H1 (cell line): Measurements from ENCODE around the gene PRR33. TPM values are rescaled to one million over a fixed set of nuclear protein-coding genes. Genes with fewer than 3 reads are reported as not detected.

Experiments used
- CTCF ChIA-PET: fragments of 300-600 bp; sonication (Branson Sonifier 250); formaldehyde crosslinking; loops from one replicate; lab custom pipeline; 2021; ENCODE audit not compliant: partially characterized antibody; lab: Charles Lee
- POLR2A ChIA-PET: fragments of 300-600 bp; sonication (Branson Sonifier 250); formaldehyde crosslinking; loops from one replicate; lab custom pipeline; 2021; ENCODE audit warnings: inconsistent platforms; ENCODE audit not compliant: partially characterized antibody; lab: Charles Lee
- DNase-seq, 2 experiments: peaks; one replicate each; pipeline versions ENCODE4 v3.0.0 to v3.0.0-alpha.2; 2010 to 2022; ENCODE audit warnings: low spot score in 2 of 2, low read depth in 1 of 2, mixed read lengths in 1 of 2
- FAIRE-seq: peaks from 2 replicates; lab custom pipeline; 2011; peaks lifted over from hg19 to GRCh38; lab: Jason Lieb, UNC
- H2AFZ ChIP-seq: 2 replicates; pipeline ENCODE4 v1.8.1; 2012; ENCODE audit warnings: low read length, inconsistent platforms
- H2AK5ac ChIP-seq: 2 replicates; pipeline ENCODE4 v1.6.1; 2013; ENCODE audit warnings: low read depth, low read length
- H2BK120ac ChIP-seq: replicated peaks from 2 replicates; pipeline ENCODE3; 2013; ENCODE audit warnings: low read depth, low read length, inconsistent platforms
- H2BK12ac ChIP-seq: 2 replicates; pipeline ENCODE4 v1.6.1; 2013; ENCODE audit warnings: low read depth, low read length
- H2BK15ac ChIP-seq: 2 replicates; pipeline ENCODE4 v1.6.1; 2013; ENCODE audit warnings: low read length
- H2BK20ac ChIP-seq: 2 replicates; pipeline ENCODE4 v1.6.1; 2013; ENCODE audit warnings: low read length
- H2BK5ac ChIP-seq: 2 replicates; pipeline ENCODE4 v1.6.1; 2013; ENCODE audit warnings: low read depth, low read length
- H3K14ac ChIP-seq: 2 replicates; pipeline ENCODE4 v1.6.1; 2013; ENCODE audit warnings: inconsistent platforms; ENCODE audit not compliant: insufficient read length
- H3K18ac ChIP-seq: 2 replicates; pipeline ENCODE4 v1.6.1; 2013; ENCODE audit warnings: low read length; ENCODE audit errors: extremely low read depth
- H3K23ac ChIP-seq: 2 replicates; pipeline ENCODE4 v1.6.1; 2013; ENCODE audit warnings: inconsistent platforms; ENCODE audit not compliant: insufficient read length
- H3K23me2 ChIP-seq: 2 replicates; pipeline ENCODE4 v1.6.1; 2013; ENCODE audit warnings: low read depth, low read length
- H3K27ac ChIP-seq: 2 replicates; pipeline ENCODE4 v1.6.1; 2011; ENCODE audit warnings: low read depth, low read length, inconsistent platforms
- H3K27me3 ChIP-seq, 4 experiments: replicated peaks in 1 of 4; 1 replicate in 1 of 4; 2 replicates in 3 of 4; pipeline versions ENCODE4 v1.6.1 to v1.8.1; 2011 to 2013; ENCODE audit warnings: low read length in 3 of 4, mild to moderate bottlenecking in 3 of 4, inconsistent platforms in 2 of 4, mixed read lengths in 2 of 4, moderate library complexity in 1 of 4; ENCODE audit not compliant: control insufficient read depth in 3 of 4, insufficient read depth in 3 of 4; ENCODE audit errors: extremely low read depth in 1 of 4
- H3K36me3 ChIP-seq, 4 experiments: 2 replicates each; pipeline versions ENCODE4 v1.6.1 to v1.8.1; 2011 to 2013; ENCODE audit warnings: mild to moderate bottlenecking in 4 of 4, low read length in 3 of 4, moderate library complexity in 2 of 4, control low read depth in 1 of 4, inconsistent platforms in 1 of 4; ENCODE audit not compliant: insufficient read depth in 4 of 4, control insufficient read depth in 2 of 4
- H3K4ac ChIP-seq: replicated peaks from 2 replicates; pipeline ENCODE3; 2013; ENCODE audit warnings: low read length, low read depth, mixed read lengths, inconsistent platforms; ENCODE audit not compliant: insufficient read length
- H3K4me1 ChIP-seq, 4 experiments: replicated peaks in 1 of 4; 1 replicate in 1 of 4; 2 replicates in 3 of 4; pipeline versions ENCODE4 v1.6.1 to v1.8.1; 2011 to 2013; ENCODE audit warnings: low read length in 3 of 4, inconsistent platforms in 2 of 4, mixed read lengths in 1 of 4; ENCODE audit not compliant: insufficient read depth in 4 of 4, control insufficient read depth in 3 of 4
- H3K4me2 ChIP-seq, 2 experiments: 2 replicates each; pipeline versions ENCODE4 v1.6.1 to v1.8.1; 2011 to 2013; ENCODE audit warnings: low read depth in 2 of 2, low read length in 2 of 2, control low read depth in 1 of 2, inconsistent platforms in 1 of 2, mild to moderate bottlenecking in 1 of 2; ENCODE audit not compliant: insufficient read depth in 1 of 2
- H3K4me3 ChIP-seq, 4 experiments: fragments of 200-600, 300-600 bp in 1 of 4; sonication (generic), shearing (Covaris generic), sonication (Bioruptor Twin) in 1 of 4; 2 replicates each; pipeline versions ENCODE4 v1.5.1 to v1.8.1; 2011 to 2016; ENCODE audit warnings: low read length in 4 of 4, low read depth in 3 of 4, control low read depth in 2 of 4, inconsistent platforms in 2 of 4, mild to moderate bottlenecking in 2 of 4, mixed read lengths in 1 of 4, moderate library complexity in 1 of 4; ENCODE audit not compliant: insufficient read depth in 2 of 4; ENCODE audit errors: extremely low read depth in 1 of 4
- H3K56ac ChIP-seq: replicated peaks from 2 replicates; pipeline ENCODE3; 2013; ENCODE audit warnings: low read depth, mild to moderate bottlenecking, mixed read lengths, low read length, inconsistent platforms; ENCODE audit not compliant: insufficient read length
- H3K79me1 ChIP-seq: 2 replicates; pipeline ENCODE4 v1.6.1; 2013; ENCODE audit warnings: low read depth, low read length, control low read depth
- H3K79me2 ChIP-seq, 2 experiments: 2 replicates each; pipeline versions ENCODE4 v1.6.1 to v1.8.1; 2012 to 2013; ENCODE audit warnings: low read length in 2 of 2, mild to moderate bottlenecking in 2 of 2, inconsistent platforms in 1 of 2; ENCODE audit not compliant: insufficient read depth in 2 of 2, control insufficient read depth in 1 of 2
- H3K9ac ChIP-seq, 4 experiments: replicated peaks in 1 of 4; 1 replicate in 1 of 4; 2 replicates in 3 of 4; pipeline versions ENCODE4 v1.6.1 to v1.8.1; 2011 to 2013; ENCODE audit warnings: low read depth in 3 of 4, low read length in 3 of 4, control low read depth in 2 of 4, mild to moderate bottlenecking in 2 of 4, moderate library complexity in 2 of 4, inconsistent platforms in 1 of 4; ENCODE audit errors: extremely low read depth in 1 of 4
- H3K9me3 ChIP-seq, 2 experiments: 2 replicates each; pipeline versions ENCODE4 v1.6.1 to v1.8.1; 2012 to 2013; ENCODE audit warnings: mild to moderate bottlenecking in 2 of 2, moderate library complexity in 2 of 2, control low read depth in 1 of 2, inconsistent platforms in 1 of 2, low read depth in 1 of 2, low read length in 1 of 2, mixed read lengths in 1 of 2; ENCODE audit not compliant: insufficient read depth in 2 of 2
- H4K20me1 ChIP-seq, 2 experiments: replicated peaks in 1 of 2; 2 replicates each; pipeline versions ENCODE3 to v1.8.1; 2011 to 2013; ENCODE audit warnings: inconsistent platforms in 2 of 2, low read length in 2 of 2, mild to moderate bottlenecking in 1 of 2; ENCODE audit not compliant: insufficient read depth in 2 of 2, control insufficient read depth in 1 of 2
- H4K5ac ChIP-seq: 2 replicates; pipeline ENCODE4 v1.6.1; 2013; ENCODE audit warnings: low read length, low read depth, mixed read lengths, inconsistent platforms; ENCODE audit not compliant: insufficient read length
- H4K8ac ChIP-seq: 2 replicates; pipeline ENCODE4 v1.8.0; 2013; ENCODE audit warnings: mild to moderate bottlenecking, moderate library complexity, low read length, inconsistent platforms; ENCODE audit not compliant: insufficient read depth; ENCODE audit errors: extremely low read depth
- H4K91ac ChIP-seq: replicated peaks from 2 replicates; pipeline ENCODE3; 2013; ENCODE audit warnings: low read length, mixed read lengths, inconsistent platforms; ENCODE audit not compliant: insufficient read length
- BCL11A ChIP-seq, 2 experiments: IDR thresholded peaks; one replicate each; pipeline ENCODE4 v1.6.1; 2011; ENCODE audit warnings: low read depth in 2 of 2, low read length in 2 of 2, mild to moderate bottlenecking in 2 of 2
- CBX8 ChIP-seq: fragments of 300-800, 300-1000 bp; sonication (generic); IDR thresholded peaks from 2 replicates; pipeline ENCODE4 v1.7.1; 2016; ENCODE audit warnings: low read depth, low read length, borderline replicate concordance
- CHD1 ChIP-seq: IDR thresholded peaks from 2 replicates; pipeline ENCODE4 v1.6.1; 2012; ENCODE audit warnings: low read depth, low read length, improper control_type of control experiment
- CTBP2 ChIP-seq: IDR thresholded peaks from 2 replicates; pipeline ENCODE4 v1.7.0; 2011; ENCODE audit warnings: borderline replicate concordance, mild to moderate bottlenecking, moderate library complexity, mixed read lengths, low read length; ENCODE audit not compliant: insufficient read depth, insufficient read length
- FOSL1 ChIP-seq: IDR thresholded peaks from 2 replicates; pipeline ENCODE4 v1.6.1; 2011; ENCODE audit warnings: mild to moderate bottlenecking, low read depth, low read length, moderate library complexity; ENCODE audit not compliant: insufficient read depth
- HDAC6 ChIP-seq: IDR thresholded peaks from one replicate; pipeline ENCODE4 v1.7.1; 2012; ENCODE audit warnings: low read depth, mild to moderate bottlenecking, inconsistent platforms, low read length, moderate library complexity
- SIN3A ChIP-seq, 2 experiments: IDR thresholded peaks in 1 of 2; conservative IDR thresholded peaks in 1 of 2; 2 replicates each; pipeline ENCODE4 v1.6.1; 2011 to 2012; ENCODE audit warnings: low read length in 2 of 2, improper control_type of control experiment in 1 of 2, low read depth in 1 of 2, mild to moderate bottlenecking in 1 of 2
- SIRT6 ChIP-seq: IDR thresholded peaks from one replicate; pipeline ENCODE4 v1.7.1; 2012; ENCODE audit warnings: low read length, inconsistent platforms
- SIX5 ChIP-seq: IDR thresholded peaks from 2 replicates; pipeline ENCODE4 v1.6.1; 2011; ENCODE audit warnings: mild to moderate bottlenecking, low read depth, low read length
- TAF7 ChIP-seq: optimal IDR thresholded peaks from 2 replicates; pipeline ENCODE3; 2011; ENCODE audit warnings: low read depth, mild to moderate bottlenecking, inconsistent platforms, low read length, moderate library complexity, borderline replicate concordance
- TCF12 ChIP-seq: IDR thresholded peaks from 2 replicates; pipeline ENCODE4 v1.6.1; 2011; ENCODE audit warnings: low read depth, mild to moderate bottlenecking, low read length
- TEAD4 ChIP-seq: IDR thresholded peaks from 2 replicates; pipeline ENCODE4 v1.6.1; 2012; ENCODE audit warnings: low read depth, low read length, inconsistent platforms, mixed read lengths
- ZNF274 ChIP-seq: IDR thresholded peaks from 2 replicates; pipeline ENCODE4 v1.7.0; 2012; ENCODE audit warnings: low read length, borderline replicate concordance; ENCODE audit errors: extremely low read depth
- WGBS, 2 experiments: shearing (Covaris generic) in 1 of 2; methylation state at CpG; one replicate each; pipeline versions ENCODE4 v1.1.6 to v1.1.7; 2013 to 2015; ENCODE audit warnings: low lambda C conversion rate in 2 of 2, mixed read lengths in 2 of 2, inconsistent platforms in 1 of 2, low coverage in 1 of 2, missing lambda C conversion rate in 1 of 2; ENCODE audit not compliant: insufficient replicate concordance in 2 of 2, insufficient coverage in 1 of 2, insufficient read length in 1 of 2; ENCODE audit errors: extremely low coverage in 1 of 2, missing lambda C conversion rate in 1 of 2; 5-methylcytosine and 5-hydroxymethylcytosine counted together
- polyA plus RNA-seq, 7 experiments: library from polyadenylated mRNA; depleted of rRNA in 3 of 7; stranded (reverse) in 5 of 7; unstranded in 2 of 7; fragments of >200 nt in 5 of 7; fragments of 200-250 nt in 2 of 7; gene quantifications; 1 replicate in 5 of 7; 2 replicates in 1 of 7; 4 replicates in 1 of 7; pipeline versions ENCODE4 v1.2.1 to v1.2.3, GENCODE V29; 2011 to 2013; ENCODE audit warnings: missing spikeins in 2 of 7, mixed read lengths in 2 of 7
- total RNA-seq: library from RNA; stranded (reverse); fragmentation: NEBNext Ultra II Directional; extraction: Animal tissue kit (Norgen Biotek cat#: 25700); gene quantifications from 2 replicates; pipeline ENCODE4 v1.2.1, GENCODE V29; 2021
- TF ChIP-seq, protein P1 (sequence below): IDR thresholded peaks from 2 replicates; pipeline ENCODE4 v1.6.1; 2011; ENCODE audit warnings: low read depth, mild to moderate bottlenecking, low read length; ENCODE audit not compliant: insufficient read depth

Gene PRR33
- total and polyA plus RNA-seq, 2 of the 8 experiments (the other 6 are each of a cell fraction or from before 2014, with no cell fraction given), result 0.02 TPM; not detected in 1

DNA sequence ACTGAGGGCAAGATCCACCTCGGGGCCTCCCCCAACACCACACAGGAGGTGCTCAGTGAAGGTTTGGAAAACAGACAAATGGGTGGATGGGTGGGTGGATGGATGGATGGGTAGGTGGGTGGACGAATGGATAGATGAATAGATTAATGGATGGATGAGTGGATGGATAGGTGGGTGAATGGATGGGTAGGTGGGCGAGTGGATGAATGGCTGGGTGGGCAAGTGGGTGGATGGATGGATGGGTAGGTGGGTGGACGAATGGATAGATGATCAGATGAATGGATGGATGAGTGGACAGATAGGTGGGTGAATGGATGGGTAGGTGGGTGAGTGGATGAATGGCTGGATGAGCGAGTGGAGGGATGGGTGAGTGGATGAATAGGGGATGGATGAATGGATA is 863 bp upstream of the PRR33 start:
- Histone ChIP-seq H2BK20ac (no peak overlapping the region), H4K8ac (no peak overlapping the region; the same call in 1 of the 2 replicates), H3K9ac (no peak overlapping the region), H3K27me3 (no peaks in the 10 kb centered on the region; a peak in 1 of 7 replicates), H2BK12ac (no peak overlapping the region), H3K23me2 (peaks cover 15% of the 10 kb centered on the region; the same call in 1 of the 2 replicates), H3K18ac (no peak overlapping the region), H4K5ac (no peak overlapping the region), H3K4me1 (no peaks in the 10 kb centered on the region), H3K79me2 (no peaks in the 10 kb centered on the region), H3K27ac (no peak overlapping the region), H4K91ac (no peak overlapping the region), H3K9me3 (no peaks in the 10 kb centered on the region), H3K4me3 (no peak overlapping the region), H3K56ac (no peak overlapping the region), H2BK120ac (no peak overlapping the region), H3K14ac (no peak overlapping the region), H3K36me3 (no peaks in the 10 kb centered on the region), H2AFZ (no peak overlapping the region), H3K23ac (no peak overlapping the region), H3K4ac (no peak overlapping the region), H2AK5ac (no peak overlapping the region), H3K79me1 (no peaks in the 10 kb centered on the region), H2BK15ac (no peak overlapping the region), H2BK5ac (no peak overlapping the region), H3K4me2 (no peak overlapping the region), H4K20me1 (peaks cover 0 to 4% of the 10 kb centered on the region in 2 experiments)
- POLR2A ChIA-PET, result no interaction called here
- FAIRE-seq (no peak), DNase-seq (no peak)
- WGBS, 2 experiments, result 87 to 88% methylated on average over 1 to 5 of the region's 5 CpGs
- CTCF ChIA-PET, result interaction anchor here (0.6 to 3.0 kb wide), 6 partner anchors 11 to 498 kb away, joined by 3 to 36 read pairs (median 16); partner anchors contain the start of gene TNNT3
- TF ChIP-seq, protein P1, sequence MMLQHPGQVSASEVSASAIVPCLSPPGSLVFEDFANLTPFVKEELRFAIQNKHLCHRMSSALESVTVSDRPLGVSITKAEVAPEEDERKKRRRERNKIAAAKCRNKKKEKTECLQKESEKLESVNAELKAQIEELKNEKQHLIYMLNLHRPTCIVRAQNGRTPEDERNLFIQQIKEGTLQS, result no peak
- TF ChIP-seq CTBP2 (no peak), TCF12 (no peak), CHD1 (no peak), FOSL1 (no peak), SIX5 (no peak), BCL11A (IDR thresholded peaks at IDR 0.05; ENCODE audit: low read depth in 2 of 2, low read length in 2 of 2) (no peak), SIN3A (conservative IDR thresholded peaks at IDR 0.05 in 1 of 2, IDR thresholded peaks at IDR 0.05 in 1 of 2; ENCODE audit: low read depth in 1 of 2, low read length in 2 of 2) (no peak), HDAC6 (no peak), TAF7 (no peak), SIRT6 (no peak), ZNF274 (no peak), TEAD4 (no peak), CBX8 (no peak)
